Caki2 (cell line): Measurements from ENCODE around the gene TK1. TPM values are rescaled to one million over a fixed set of nuclear protein-coding genes. Genes with fewer than 3 reads are reported as not detected.
"Not testable (repeated sequence)": the region's sequence is repeated elsewhere in the genome, so short reads cannot be mapped to it uniquely, and the experiment has no call there.

ENCODE experiments used
- DNase-seq: peaks from one replicate; pipeline ENCODE4 v3.0.0-alpha.2; 2015; ENCODE audit warnings: low read depth
- in situ Hi-C: cut with HindIII; loops from 2 replicates; pipeline ENCODE4 v1.10.0; 2016; ENCODE audit warnings: low sequenced_read_pairs, low pct_unique_long_range_greater_than_20kb, mixed read lengths
- total RNA-seq: library from RNA; depleted of rRNA; stranded (reverse); fragments of >200 nt; shearing (Covaris generic); gene quantifications from 2 replicates; pipeline ENCODE4 v1.2.3, GENCODE V29; 2014; ENCODE audit warnings: low replicate concordance; rRNA removed

TK1 gene, protein sequence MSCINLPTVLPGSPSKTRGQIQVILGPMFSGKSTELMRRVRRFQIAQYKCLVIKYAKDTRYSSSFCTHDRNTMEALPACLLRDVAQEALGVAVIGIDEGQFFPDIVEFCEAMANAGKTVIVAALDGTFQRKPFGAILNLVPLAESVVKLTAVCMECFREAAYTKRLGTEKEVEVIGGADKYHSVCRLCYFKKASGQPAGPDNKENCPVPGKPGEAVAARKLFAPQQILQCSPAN
- 160 and 213 TPM in 2 replicates for total RNA-seq

- DNase-seq = peak; percentile 100
- in situ Hi-C loops = no loop called here
Measured at GRCh38 chr17:78186692-78187595, at the start of gene TK1, which contains the start of gene AFMID. TK1 (minus strand) TSS chr17:78187052; CDS start chr17:78186994, 58 bp downstream. AFMID (plus strand) TSS chr17:78187362; CDS start chr17:78187371, 9 bp downstream.

GRCh38 chr17:78235885-78236284 lies 49.0 kb upstream of the TK1 start:
- in situ Hi-C loops = no loop called here
- no peak for DNase-seq

DNA sequence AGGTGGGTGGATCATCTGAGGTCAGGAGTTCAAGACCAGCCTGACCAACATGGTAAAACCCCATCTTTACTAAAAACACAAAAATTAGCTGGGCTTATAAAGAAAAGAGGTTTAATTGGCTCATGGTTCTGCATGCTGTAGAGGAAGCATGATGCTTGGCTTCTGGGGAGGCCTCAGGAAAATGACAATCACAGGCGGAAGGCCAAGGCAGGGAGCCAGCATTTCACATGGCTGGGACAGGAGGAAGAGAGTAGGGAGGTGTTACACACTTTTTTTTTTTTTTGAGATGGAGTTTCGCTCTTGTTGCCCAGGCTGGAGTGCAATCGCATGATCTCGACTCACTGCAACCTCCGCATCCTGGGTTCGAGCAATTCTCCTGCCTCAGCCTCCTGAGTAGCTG lies 48.2 kb upstream of the TK1 start:
- in situ Hi-C loops, DNase-seq: not testable (repeated sequence)

GRCh38 chr17:78234261-78234865 lies 47.5 kb upstream of the TK1 start:
- in situ Hi-C loops = no loop called here
- no peak for DNase-seq

DNA sequence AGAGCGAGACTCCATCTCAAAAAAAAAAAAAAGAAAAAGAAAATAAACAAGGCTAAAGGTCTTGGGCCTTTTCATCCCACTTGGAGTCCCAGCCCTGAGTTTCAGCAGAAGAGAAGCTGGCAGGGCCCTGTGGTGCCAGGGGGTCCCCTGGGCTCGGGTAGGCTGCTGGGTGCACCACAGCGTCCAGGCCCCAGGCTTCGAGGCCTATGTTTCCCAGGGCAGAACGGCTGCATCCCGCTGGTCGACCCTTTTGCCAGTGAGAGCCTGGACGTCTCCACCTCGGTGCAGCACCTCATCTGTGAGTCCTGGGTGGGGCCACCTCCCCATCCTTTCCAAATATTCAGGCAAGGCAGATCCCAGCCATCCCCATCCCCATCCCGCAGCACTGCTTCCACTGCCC lies 46.8 kb upstream of the TK1 start:
- DNase-seq = no peak
- in situ Hi-C loops = no loop called here

GRCh38 chr17:78232859-78233173 lies 46.0 kb upstream of the TK1 start:
- in situ Hi-C loops = no loop called here
- no peak for DNase-seq

GRCh38 chr17:78231991-78232858 lies 45.4 kb upstream of the TK1 start:
- in situ Hi-C loops = no loop called here
- no peak for DNase-seq

GRCh38 chr17:78230996-78231935 lies 44.4 kb upstream of the TK1 start, which contains the start of gene TMEM235:
TMEM235 (plus strand) TSS chr17:78231631; CDS start chr17:78232024, 393 bp downstream.
- no peak for DNase-seq
- in situ Hi-C loops = no loop called here

- in situ Hi-C loops = no loop called here
- no peak for DNase-seq
Measured at GRCh38 chr17:78230252-78230962, 43.6 kb upstream of the TK1 start.

DNA sequence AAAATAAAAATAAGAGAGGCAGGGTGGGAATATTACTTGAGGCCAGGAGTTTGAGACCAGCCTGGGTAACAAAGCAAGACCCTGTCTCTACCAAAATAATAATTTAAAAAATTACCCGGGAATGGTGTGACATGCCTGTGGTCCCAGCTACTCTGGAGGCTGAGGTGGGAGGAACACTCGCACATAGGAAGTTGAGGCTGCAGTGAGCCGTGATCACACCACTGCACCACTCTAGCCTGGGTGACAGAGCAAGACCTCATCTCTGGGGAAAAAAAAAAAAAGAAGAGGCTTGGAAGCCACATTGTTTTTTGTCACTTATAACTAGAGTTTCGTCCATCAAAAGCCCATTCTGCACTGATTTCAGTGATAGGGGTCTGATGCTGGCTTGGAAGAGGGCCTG lies 41.3 kb upstream of the TK1 start:
- no peak for DNase-seq
- in situ Hi-C loops = no loop called here

DNA sequence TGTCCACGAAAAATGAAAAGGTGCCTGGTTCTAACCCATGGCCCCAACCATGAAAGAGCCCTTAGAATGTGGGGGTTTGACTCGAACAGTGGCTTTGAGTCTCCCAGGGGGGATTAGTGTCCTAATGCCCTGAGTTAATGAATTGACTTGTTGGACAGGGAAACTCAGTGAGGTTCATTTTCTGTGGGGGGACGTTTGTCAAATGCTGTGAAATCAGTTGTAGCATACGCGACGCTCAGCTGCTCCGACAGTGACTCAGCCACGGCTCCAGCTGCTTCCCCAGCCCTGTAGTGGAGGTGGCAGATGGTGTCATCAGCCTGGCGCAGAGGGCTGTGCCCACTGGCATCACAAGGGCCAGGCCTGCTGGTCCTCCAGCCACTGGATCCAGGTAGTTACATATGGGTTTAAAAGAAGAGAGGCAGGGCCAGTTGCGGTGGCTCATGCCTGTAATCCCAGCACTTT lies 40.6 kb upstream of the TK1 start:
- no peak for DNase-seq
- in situ Hi-C loops = no loop called here

DNA sequence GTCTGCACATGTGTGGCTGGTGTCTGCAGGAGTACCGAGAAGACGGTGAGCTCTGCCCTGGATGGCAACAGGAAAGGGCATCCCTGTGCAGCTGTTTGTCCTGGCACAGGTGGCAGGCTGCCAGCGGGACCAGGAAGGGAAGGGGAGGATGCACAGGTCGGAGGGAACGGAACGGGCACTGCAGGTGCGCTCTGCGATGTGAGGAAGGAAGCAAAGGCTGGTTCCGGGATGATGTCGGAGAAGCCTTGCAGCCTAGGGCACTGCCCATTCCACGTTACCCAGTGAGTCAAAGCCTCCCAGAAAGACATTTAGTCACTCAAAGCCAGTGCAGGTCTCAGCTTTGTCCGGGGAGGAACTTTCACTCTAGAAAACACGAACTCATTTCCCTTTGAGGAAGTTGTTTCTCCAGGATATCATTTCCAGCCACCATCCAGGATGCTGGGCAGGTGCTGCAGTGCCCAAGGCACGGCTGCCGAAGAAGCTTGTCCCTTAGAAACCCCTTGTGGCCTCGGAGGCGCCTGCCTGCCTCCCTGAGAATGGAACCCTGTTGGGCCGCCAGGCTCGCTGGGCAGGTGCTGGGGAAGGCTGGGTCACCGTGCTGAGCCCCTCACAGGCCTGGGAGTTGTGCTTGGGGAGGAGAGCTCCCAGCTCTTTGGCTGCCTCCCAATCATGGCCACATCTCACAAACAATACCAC lies 40.1 kb upstream of the TK1 start:
- in situ Hi-C loops = no loop called here
- no peak for DNase-seq

- in situ Hi-C loops = no loop called here
Measured at GRCh38 chr17:78226055-78226758, 39.4 kb upstream of the TK1 start.

DNA sequence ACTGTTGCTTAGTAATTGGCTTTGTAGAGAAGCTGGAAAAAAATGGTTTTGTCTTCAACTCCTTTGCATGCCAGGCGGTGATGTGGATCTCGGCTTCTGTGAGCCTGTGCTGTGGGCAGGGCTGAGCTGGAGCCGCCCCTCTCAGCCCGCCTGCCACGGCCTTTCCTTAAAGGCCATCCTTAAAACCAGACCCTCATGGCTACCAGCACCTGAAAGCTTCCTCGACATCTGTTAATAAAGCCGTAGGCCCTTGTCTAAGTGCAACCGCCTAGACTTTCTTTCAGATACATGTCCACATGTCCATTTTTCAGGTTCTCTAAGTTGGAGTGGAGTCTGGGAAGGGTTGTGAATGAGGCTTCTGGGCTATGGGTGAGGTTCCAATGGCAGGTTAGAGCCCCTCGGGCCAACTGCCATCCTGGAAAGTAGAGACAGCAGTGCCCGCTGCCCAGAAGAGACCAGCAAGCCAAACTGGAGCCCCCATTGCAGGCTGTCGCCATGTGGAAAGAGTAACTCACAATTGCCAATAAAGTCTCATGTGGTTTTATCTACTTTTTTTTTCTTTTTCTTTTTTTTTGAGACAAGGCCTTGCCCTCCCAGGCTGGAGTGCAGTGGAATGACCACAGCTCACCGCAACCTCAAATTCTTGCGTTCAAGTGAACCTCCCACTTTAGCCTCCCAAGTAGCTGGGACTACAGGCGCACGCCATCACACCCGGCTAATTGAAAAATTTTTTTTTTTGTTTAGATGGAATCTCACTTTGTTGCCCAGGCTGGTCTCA lies 38.4 kb upstream of the TK1 start:
- DNase-seq = no peak
- in situ Hi-C loops = no loop called here

More at GRCh38 chr17:78226055-78226758, 39.4 kb upstream of the TK1 start:
- no peak for DNase-seq
